GM19193 (cell line): ENCODE results near the gene PHF23.

Experiments
- POLR2A ChIP-seq: IDR thresholded peaks from 4 replicates; pipeline ENCODE4 v1.6.1; 2011; ENCODE audit not compliant: insufficient read depth, insufficient read length; ENCODE audit errors: extremely low read depth

The PHF23 gene

GRCh38 chr17:7186241-7186640, 53.0 kb downstream of the PHF23 start:
- TF ChIP-seq POLR2A = no peak
